ENCODE results near the gene STARD3.

STARD3 gene

GRCh38 chr17:39667945-39668924, 31.3 kb downstream of the STARD3 start, which contains the start of gene PNMT:
TSS of gene PNMT (plus strand) at chr17:39668453. CDS start at chr17:39668476, 23 bp downstream.
- TF ChIP-seq GATA3 (IDR thresholded peaks at IDR 0.05; ENCODE audit: low read depth, low read length), result no peak
- TF ChIP-seq GATA2 (IDR thresholded peaks at IDR 0.05; ENCODE audit: low read depth, low read length), result no peak

GRCh38 chr17:39669897-39670735, 33.2 kb downstream of the STARD3 start:
- TF ChIP-seq GATA3 (IDR thresholded peaks at IDR 0.05; ENCODE audit: low read depth, low read length) (no peak), GATA2 (IDR thresholded peaks at IDR 0.05; ENCODE audit: low read depth, low read length) (no peak)

GRCh38 chr17:39670746-39671145, 33.8 kb downstream of the STARD3 start:
- no peak for TF ChIP-seq GATA2 (IDR thresholded peaks at IDR 0.05; ENCODE audit: low read depth, low read length)
- no peak for TF ChIP-seq GATA3 (IDR thresholded peaks at IDR 0.05; ENCODE audit: low read depth, low read length)

- TF ChIP-seq GATA3 (IDR thresholded peaks at IDR 0.05; ENCODE audit: low read depth, low read length), result no peak
- no peak for TF ChIP-seq GATA2 (IDR thresholded peaks at IDR 0.05; ENCODE audit: low read depth, low read length)
These were observed 34.9 kb downstream of the STARD3 start for GRCh38 chr17:39671651-39672521.

- no peak for TF ChIP-seq GATA3 (IDR thresholded peaks at IDR 0.05; ENCODE audit: low read depth, low read length)
- TF ChIP-seq GATA2 (IDR thresholded peaks at IDR 0.05; ENCODE audit: low read depth, low read length), result no peak
These were observed 35.8 kb downstream of the STARD3 start for GRCh38 chr17:39672522-39673334.

GRCh38 chr17:39673335-39674081, 36.6 kb downstream of the STARD3 start:
- no peak for TF ChIP-seq GATA3 (IDR thresholded peaks at IDR 0.05; ENCODE audit: low read depth, low read length)
- TF ChIP-seq GATA2 (IDR thresholded peaks at IDR 0.05; ENCODE audit: low read depth, low read length), result no peak

GRCh38 chr17:39674179-39674578, 37.2 kb downstream of the STARD3 start:
- TF ChIP-seq GATA3 (IDR thresholded peaks at IDR 0.05; ENCODE audit: low read depth, low read length), result no peak
- no peak for TF ChIP-seq GATA2 (IDR thresholded peaks at IDR 0.05; ENCODE audit: low read depth, low read length)

GRCh38 chr17:39674702-39675389, 37.9 kb downstream of the STARD3 start:
- no peak for TF ChIP-seq GATA2 (IDR thresholded peaks at IDR 0.05; ENCODE audit: low read depth, low read length)
- no peak for TF ChIP-seq GATA3 (IDR thresholded peaks at IDR 0.05; ENCODE audit: low read depth, low read length)

- TF ChIP-seq GATA3 (IDR thresholded peaks at IDR 0.05; ENCODE audit: low read depth, low read length) (no peak), GATA2 (IDR thresholded peaks at IDR 0.05; ENCODE audit: low read depth, low read length) (no peak)
These were observed 38.6 kb downstream of the STARD3 start for GRCh38 chr17:39675390-39676082.

GRCh38 chr17:39676198-39676819, 39.4 kb downstream of the STARD3 start:
- TF ChIP-seq GATA3 (IDR thresholded peaks at IDR 0.05; ENCODE audit: low read depth, low read length) (no peak), GATA2 (IDR thresholded peaks at IDR 0.05; ENCODE audit: low read depth, low read length) (no peak)

GRCh38 chr17:39677072-39677471, 40.1 kb downstream of the STARD3 start:
- TF ChIP-seq GATA2 (IDR thresholded peaks at IDR 0.05; ENCODE audit: low read depth, low read length) (no peak), GATA3 (IDR thresholded peaks at IDR 0.05; ENCODE audit: low read depth, low read length) (no peak)

All from SH-SY5Y (cell line).